PC-9 (cell line): Measurements from ENCODE around the gene IL34. TPM values are rescaled to one million over a fixed set of nuclear protein-coding genes. Genes with fewer than 3 reads are reported as not detected.
"Not testable (repeated sequence)": the region's sequence is repeated elsewhere in the genome, so short reads cannot be mapped to it uniquely, and the experiment has no call there.

Experiments
- BruUV-seq: library from RNA; stranded (reverse); fragments of 400-500 nt; replicated peaks from 2 replicates; lab custom pipeline; 2021; lab: Mats Ljungman, UMichigan
- CTCF ChIA-PET: fragments of 300-600 bp; sonication (Branson Sonifier 250); formaldehyde crosslinking; loops from one replicate; lab custom pipeline; 2022; ENCODE audit warnings: antibody characterized with exemption; lab: Charles Lee
- POLR2A ChIA-PET: fragments of 300-600 bp; sonication (Branson Sonifier 250); formaldehyde crosslinking; loops from one replicate; lab custom pipeline; 2022; ENCODE audit warnings: antibody characterized with exemption; ENCODE audit not compliant: unreplicated experiment; lab: Charles Lee
- DNase-seq, 2 experiments: peaks; one replicate each; pipeline versions ENCODE4 v3.0.0 to v3.0.0-alpha.2; 2015 to 2022; ENCODE audit warnings: mixed read lengths in 1 of 2
- H2AFZ ChIP-seq: fragments of 200-600 bp; sonication (generic); 2 replicates; pipeline ENCODE4 v1.8.1; 2017; ENCODE audit warnings: antibody characterized with exemption
- H3F3A ChIP-seq: fragments of 200-600 bp; sonication (generic); 2 replicates; pipeline ENCODE4 v1.8.1; 2017; ENCODE audit warnings: antibody characterized with exemption, mild to moderate bottlenecking, low read depth; ENCODE audit not compliant: insufficient read depth
- H3K27ac ChIP-seq: fragments of 200-600 bp; sonication (generic); 2 replicates; pipeline ENCODE4 v1.6.1; 2016; ENCODE audit warnings: mixed run types
- H3K27me3 ChIP-seq: fragments of 200-600 bp; sonication (generic); 2 replicates; pipeline ENCODE4 v1.6.1; 2016; ENCODE audit warnings: low read depth, mixed run types; ENCODE audit not compliant: insufficient read depth
- H3K36me3 ChIP-seq: fragments of 200-600 bp; sonication (generic); 2 replicates; pipeline ENCODE4 v1.6.1; 2016; ENCODE audit warnings: low read depth, mixed run types
- H3K4me1 ChIP-seq: fragments of 200-600 bp; sonication (generic); replicated peaks from 2 replicates; pipeline ENCODE4 v1.6.1; 2016; ENCODE audit warnings: mixed run types; ENCODE audit not compliant: insufficient read depth
- H3K4me2 ChIP-seq: fragments of 200-600 bp; sonication (generic); 2 replicates; pipeline ENCODE4 v1.6.1; 2017; ENCODE audit warnings: mixed run types
- H3K4me3 ChIP-seq: fragments of 200-600 bp; sonication (generic); 2 replicates; pipeline ENCODE4 v1.6.1; 2016; ENCODE audit warnings: mixed run types
- H3K79me2 ChIP-seq: fragments of 200-600 bp; sonication (generic); 2 replicates; pipeline ENCODE4 v1.6.1; 2017; ENCODE audit warnings: low read depth, mixed run types
- H3K9me2 ChIP-seq: fragments of 200-600 bp; sonication (generic); 2 replicates; pipeline ENCODE4 v1.8.1; 2017; ENCODE audit warnings: mild to moderate bottlenecking; ENCODE audit not compliant: insufficient read depth
- H3K9me3 ChIP-seq: fragments of 200-600 bp; sonication (generic); 2 replicates; pipeline ENCODE4 v1.8.1; 2016; ENCODE audit warnings: low read depth; ENCODE audit not compliant: insufficient read depth
- H4K20me1 ChIP-seq: fragments of 200-600 bp; sonication (generic); 2 replicates; pipeline ENCODE4 v1.8.1; 2017; ENCODE audit not compliant: insufficient read depth
- CTCF ChIP-seq: fragments of 200-600 bp; sonication (generic); conservative IDR thresholded peaks from 2 replicates; pipeline ENCODE4 v1.6.1; 2017; ENCODE audit warnings: mixed run types, antibody characterized with exemption, mild to moderate bottlenecking, moderate library complexity
- EZH2 ChIP-seq: fragments of 200-600 bp; sonication (generic); IDR thresholded peaks from 2 replicates; pipeline ENCODE4 v1.8.0; 2017; ENCODE audit warnings: antibody characterized with exemption, low read depth
- intact Hi-C: fragments of 100-400 bp; cut with micrococcal nuclease; formaldehyde crosslinking; loops from one replicate; pipeline ENCODE4 v1.10.0; 2022; ENCODE audit not compliant: unreplicated experiment
- total RNA-seq: library from RNA; stranded (reverse); gene quantifications from 2 replicates; pipeline ENCODE4 v1.2.3, GENCODE V29; 2021

IL34 gene
- total RNA-seq, 1 experiment from 2014 or later = not detected

- no peaks in the 10 kb centered on the region for H3K9me3 ChIP-seq
- no peak overlapping the region for H3K27ac ChIP-seq
- H3F3A ChIP-seq = peaks cover 10% of the 10 kb centered on the region
- POLR2A ChIA-PET = no interaction called here
- intact Hi-C loops = no loop called here
- H3K36me3 ChIP-seq = peaks cover 6% of the 10 kb centered on the region; the same call in 1 of the 2 replicates
- no peak overlapping the region for H3K4me3 ChIP-seq
- H3K4me2 ChIP-seq = no peak overlapping the region
- DNase-seq = no peak
- no peaks in the 10 kb centered on the region for H3K79me2 ChIP-seq
- no peaks in the 10 kb centered on the region for H3K4me1 ChIP-seq
- BruUV-seq = no TSS peak
- no peak overlapping the region for H2AFZ ChIP-seq
- TF ChIP-seq EZH2 (no peak), CTCF (no peak)
- no peaks in the 10 kb centered on the region for H3K9me2 ChIP-seq
- CTCF ChIA-PET = interaction anchor here (0.6 kb wide), 1 partner anchor 12 kb away, joined by 3 read pairs; no protein-coding TSS in a partner anchor
- H3K27me3 ChIP-seq = no peaks in the 10 kb centered on the region
- no peaks in the 10 kb centered on the region for H4K20me1 ChIP-seq
Observed at GRCh38 chr16:70665806-70666735, 19.7 kb downstream of the IL34 start.

GRCh38 chr16:70670175-70670574 is 23.8 kb downstream of the IL34 start:
- ChIA-PET CTCF (no interaction called here), POLR2A (no interaction called here)
- Histone ChIP-seq H4K20me1 (no peaks in the 10 kb centered on the region), H3K4me1 (no peaks in the 10 kb centered on the region), H3K79me2 (no peaks in the 10 kb centered on the region), H3K9me3 (no peaks in the 10 kb centered on the region), H3K4me2 (no peak overlapping the region), H3K36me3 (peaks cover 13% of the 10 kb centered on the region), H3K4me3 (no peak overlapping the region), H3K27me3 (no peaks in the 10 kb centered on the region), H3K9me2 (no peaks in the 10 kb centered on the region), H2AFZ (no peak overlapping the region), H3F3A (peaks cover 19% of the 10 kb centered on the region), H3K27ac (no peak overlapping the region)
- DNase-seq = no peak
- intact Hi-C loops = no loop called here
- TF ChIP-seq EZH2 (no peak), CTCF (no peak)
- BruUV-seq = no TSS peak

- DNase-seq, H3K27ac ChIP-seq, H3K27me3 ChIP-seq, H3K4me1 ChIP-seq, H3K9me2 ChIP-seq, H3K79me2 ChIP-seq, H4K20me1 ChIP-seq, CTCF ChIA-PET, H3K4me3 ChIP-seq, POLR2A ChIA-PET, H3K9me3 ChIP-seq, BruUV-seq, H2AFZ ChIP-seq, intact Hi-C loops, H3K4me2 ChIP-seq: not testable (repeated sequence)
- Histone ChIP-seq H3F3A (peaks cover 19% of the 10 kb centered on the region), H3K36me3 (peaks cover 13% of the 10 kb centered on the region)
Observed at GRCh38 chr16:70670938-70671337, 24.6 kb downstream of the IL34 start.
